GM10266 (cell line): ENCODE data around the gene CAPN13.

Source experiments
- DNase-seq: peaks from one replicate; pipeline ENCODE4 v3.0.0; 2012; ENCODE audit errors: extremely low spot score
- TF ChIP-seq, protein P1 (sequence below): IDR thresholded peaks from 2 replicates; pipeline ENCODE4 v1.5.1; 2012; ENCODE audit warnings: mild to moderate bottlenecking, low read depth; ENCODE audit not compliant: control insufficient read depth, insufficient read depth; ENCODE audit errors: missing control alignments

CAPN13 gene

GRCh38 chr2:30789670-30790210, 17.5 kb downstream of the CAPN13 start:
- TF ChIP-seq, protein P1, sequence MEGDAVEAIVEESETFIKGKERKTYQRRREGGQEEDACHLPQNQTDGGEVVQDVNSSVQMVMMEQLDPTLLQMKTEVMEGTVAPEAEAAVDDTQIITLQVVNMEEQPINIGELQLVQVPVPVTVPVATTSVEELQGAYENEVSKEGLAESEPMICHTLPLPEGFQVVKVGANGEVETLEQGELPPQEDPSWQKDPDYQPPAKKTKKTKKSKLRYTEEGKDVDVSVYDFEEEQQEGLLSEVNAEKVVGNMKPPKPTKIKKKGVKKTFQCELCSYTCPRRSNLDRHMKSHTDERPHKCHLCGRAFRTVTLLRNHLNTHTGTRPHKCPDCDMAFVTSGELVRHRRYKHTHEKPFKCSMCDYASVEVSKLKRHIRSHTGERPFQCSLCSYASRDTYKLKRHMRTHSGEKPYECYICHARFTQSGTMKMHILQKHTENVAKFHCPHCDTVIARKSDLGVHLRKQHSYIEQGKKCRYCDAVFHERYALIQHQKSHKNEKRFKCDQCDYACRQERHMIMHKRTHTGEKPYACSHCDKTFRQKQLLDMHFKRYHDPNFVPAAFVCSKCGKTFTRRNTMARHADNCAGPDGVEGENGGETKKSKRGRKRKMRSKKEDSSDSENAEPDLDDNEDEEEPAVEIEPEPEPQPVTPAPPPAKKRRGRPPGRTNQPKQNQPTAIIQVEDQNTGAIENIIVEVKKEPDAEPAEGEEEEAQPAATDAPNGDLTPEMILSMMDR, result no peak
- DNase-seq, result no peak

- no peak for DNase-seq
- TF ChIP-seq, protein P1, result no peak
Observed at GRCh38 chr2:30786923-30787685, 20.1 kb downstream of the CAPN13 start.

- TF ChIP-seq, protein P1, result no peak
- no peak for DNase-seq
Observed at GRCh38 chr2:30784682-30785081, 22.6 kb downstream of the CAPN13 start.

DNA sequence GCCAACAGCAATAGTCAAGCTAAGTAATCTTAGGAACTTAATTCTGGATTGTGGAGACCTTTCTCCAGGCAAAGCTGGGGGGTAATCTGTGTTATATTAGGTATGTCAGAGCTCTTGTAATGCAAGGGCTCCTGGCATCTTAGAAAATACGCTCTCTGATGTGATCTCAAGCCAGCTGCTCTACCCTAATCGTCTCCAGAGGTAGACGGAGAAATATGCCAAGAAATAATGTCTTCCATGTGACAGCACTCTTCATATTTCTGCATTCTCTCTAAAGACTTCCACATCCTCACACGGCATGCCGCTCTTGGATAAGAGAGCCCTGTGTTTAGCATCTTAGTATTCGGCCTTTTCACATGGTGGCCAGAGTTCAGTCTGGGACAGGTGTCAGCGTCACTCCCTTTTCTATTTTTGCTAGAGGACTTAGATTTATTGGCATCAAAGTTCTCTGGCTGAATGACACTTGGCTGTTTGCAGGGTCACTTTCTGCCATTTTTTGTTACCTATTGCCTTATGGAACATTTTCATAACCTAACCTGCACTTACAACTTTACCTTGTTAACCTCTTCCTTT, 25.2 kb downstream of the CAPN13 start:
- TF ChIP-seq, protein P1, result no peak

GRCh38 chr2:30781451-30781850, 25.8 kb downstream of the CAPN13 start:
- TF ChIP-seq, protein P1, result no peak
- no peak for DNase-seq

More for the DNA sequence above, 25.2 kb downstream of the CAPN13 start:
- no peak for DNase-seq

GRCh38 chr2:30780776-30781330, 26.4 kb downstream of the CAPN13 start:
- TF ChIP-seq, protein P1, result no peak
- no peak for DNase-seq
